ENCODE data around the gene CADM1.
"Not testable (repeated sequence)": the region's sequence is repeated elsewhere in the genome, so short reads cannot be mapped to it uniquely, and the experiment has no call there.

Gene CADM1

DNA sequence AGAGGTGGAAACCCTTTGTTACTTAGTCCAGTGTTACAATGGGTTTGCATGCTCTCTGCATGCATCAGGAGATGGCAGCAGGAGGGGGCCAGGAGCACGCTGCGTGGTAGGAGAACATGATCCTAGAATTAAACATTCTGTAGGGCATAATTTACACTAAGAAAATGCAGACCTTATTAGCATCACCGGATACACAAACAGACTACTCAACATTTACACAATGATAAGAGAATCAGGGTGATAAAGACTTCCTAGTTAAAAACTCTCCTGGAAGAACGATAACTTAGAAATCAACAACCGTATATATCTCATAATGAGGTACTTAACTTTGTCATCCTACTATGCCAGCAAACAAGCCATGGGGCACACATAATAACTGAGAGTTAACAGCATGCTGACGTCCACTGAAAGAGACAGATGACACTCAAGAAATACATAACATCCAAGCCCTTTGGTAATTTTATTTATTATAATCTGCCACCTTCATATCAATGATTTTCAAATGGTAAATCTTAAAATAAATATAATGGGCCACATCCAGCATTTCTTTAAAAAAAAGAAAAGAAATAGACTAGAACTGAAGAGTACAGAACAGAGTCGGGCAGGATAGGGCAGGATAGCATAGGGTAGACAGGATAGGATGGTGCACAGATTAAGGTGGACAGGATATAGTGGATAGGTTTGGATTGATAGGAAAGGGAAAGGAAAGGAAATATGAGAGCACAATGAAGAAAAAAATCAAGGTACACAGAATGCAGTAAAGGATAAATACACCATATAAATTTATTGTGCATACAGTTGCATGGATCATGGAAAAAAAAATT, 27.5 kb downstream of the CADM1 start:
- DNase-seq (ENCODE audit: low spot score), result no peak

DNA sequence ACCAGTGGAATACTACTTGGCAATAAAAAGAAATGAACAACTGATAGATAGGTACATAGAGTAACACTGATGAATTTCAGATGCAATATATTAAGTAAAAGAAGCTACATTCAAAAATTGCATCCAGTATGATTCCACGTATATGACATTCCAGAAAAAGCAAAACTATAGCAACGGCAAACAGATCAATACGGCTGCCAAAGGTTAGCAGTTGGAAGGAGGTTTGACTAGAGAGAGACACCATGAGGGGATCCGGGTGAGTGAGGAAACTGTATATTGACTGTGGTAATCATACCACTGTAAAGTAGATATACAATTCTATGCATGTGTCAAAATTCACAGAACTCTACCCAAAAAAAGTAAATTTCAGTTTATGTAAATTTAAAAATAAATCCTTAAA, 28.7 kb downstream of the CADM1 start:
- DNase-seq (ENCODE audit: low spot score), result no peak

GRCh38 chr11:115474306-115474705, 29.9 kb downstream of the CADM1 start:
- not testable (repeated sequence) for DNase-seq (ENCODE audit: low spot score)

DNA sequence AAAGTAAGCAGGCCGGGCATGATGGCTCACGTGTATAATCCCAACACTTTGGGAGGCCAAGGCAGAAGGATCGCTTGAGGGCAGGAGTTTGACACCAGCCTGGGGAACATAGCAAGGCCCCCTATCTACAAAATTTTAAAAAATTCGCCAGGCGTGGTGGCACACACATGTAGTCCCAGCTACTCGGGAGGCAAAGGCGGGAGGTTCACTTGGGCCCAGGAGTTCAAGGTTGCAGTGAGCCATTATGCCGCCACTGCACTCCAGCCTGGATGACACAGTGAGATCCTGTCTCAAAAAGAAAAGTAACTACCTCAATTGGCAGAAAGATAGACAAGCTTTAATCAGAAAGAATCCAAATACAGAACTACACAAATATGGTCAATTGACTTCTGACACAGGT, 31.0 kb downstream of the CADM1 start:
- DNase-seq (ENCODE audit: low spot score), result no peak

- no peak for DNase-seq (ENCODE audit: low spot score)
Measured at GRCh38 chr11:115471367-115471766, 32.8 kb downstream of the CADM1 start.

DNA sequence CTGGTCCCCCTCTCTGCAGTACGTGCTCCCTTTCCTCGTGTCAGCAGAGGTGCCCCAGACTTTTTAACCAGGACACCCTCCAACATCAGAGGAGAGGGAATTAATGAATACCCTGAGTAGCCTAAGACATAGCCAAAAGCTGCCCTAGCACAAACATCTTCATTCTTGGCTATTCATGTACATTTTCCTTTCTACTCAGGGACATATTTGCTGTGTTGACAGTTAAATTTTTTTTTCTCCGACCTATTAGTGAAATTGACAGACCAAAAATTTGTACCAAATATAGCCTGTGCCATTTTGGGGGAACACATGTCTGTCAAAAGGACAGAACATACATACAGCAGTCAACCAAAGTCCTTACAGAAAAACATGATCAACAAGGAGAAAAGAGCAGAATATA, 33.3 kb downstream of the CADM1 start:
- no peak for DNase-seq (ENCODE audit: low spot score)

DNA sequence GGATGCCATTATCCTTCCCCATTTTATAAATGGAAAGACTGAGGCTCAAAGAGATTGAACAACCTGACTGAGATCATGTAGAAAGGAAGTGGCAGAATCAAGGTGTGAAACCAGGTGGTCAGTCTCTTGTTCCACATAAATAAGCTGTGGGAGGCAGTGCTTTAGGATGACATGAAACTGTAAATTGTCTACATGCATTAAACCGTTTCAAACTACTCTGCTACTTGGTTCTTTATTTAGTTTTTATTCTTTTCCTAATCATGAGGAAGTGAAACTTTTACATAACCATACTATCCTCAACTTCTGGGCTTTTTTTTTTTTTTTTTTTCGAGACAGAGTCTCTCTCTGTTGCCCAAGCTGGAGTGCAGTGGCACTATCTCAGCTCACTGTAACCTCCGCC, 34.9 kb downstream of the CADM1 start:
- DNase-seq (ENCODE audit: low spot score), result no peak

DNA sequence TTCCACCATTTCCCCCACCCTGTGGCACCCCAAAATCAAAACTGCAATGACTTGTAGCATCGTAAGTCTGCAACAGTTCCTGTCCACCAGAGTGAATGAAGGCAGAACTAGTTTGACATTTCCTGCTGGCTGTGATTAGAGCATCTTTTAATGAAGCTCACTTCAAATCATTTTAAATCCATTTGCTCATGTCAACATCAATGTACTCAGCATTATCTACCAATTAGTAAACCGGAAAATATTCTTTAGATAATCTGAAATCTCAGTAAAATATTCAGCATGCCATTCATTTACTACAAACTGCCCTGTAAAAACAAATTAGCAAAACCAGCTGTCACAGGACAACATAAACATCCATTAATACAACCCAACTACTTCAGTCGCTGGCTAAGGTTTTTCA, 38.1 kb downstream of the CADM1 start:
- DNase-seq (ENCODE audit: low spot score), result no peak

GRCh38 chr11:115464269-115464668, 39.9 kb downstream of the CADM1 start:
- DNase-seq (ENCODE audit: low spot score), result no peak

DNA sequence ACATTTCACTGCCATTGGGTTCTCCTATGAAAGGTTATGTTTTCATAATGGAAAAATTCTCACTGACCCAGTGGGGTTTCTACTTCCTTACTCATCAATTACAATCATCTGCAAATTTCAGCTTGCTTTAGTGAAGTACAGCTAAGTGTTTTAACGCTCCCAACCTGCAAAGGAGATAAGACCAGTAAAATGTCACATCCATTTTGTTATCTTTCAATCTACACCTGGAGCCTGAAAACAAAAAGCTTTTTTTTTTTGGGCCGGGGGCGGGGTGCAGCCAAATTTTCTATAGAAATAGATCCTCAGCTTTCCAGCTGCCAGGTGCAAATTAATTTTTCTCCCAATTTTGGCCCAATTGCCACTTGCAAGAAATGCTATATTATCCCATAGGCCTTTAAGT, 40.6 kb downstream of the CADM1 start:
- no peak for DNase-seq (ENCODE audit: low spot score)

- DNase-seq (ENCODE audit: low spot score), result no peak
Measured at GRCh38 chr11:115462757-115463156, 41.5 kb downstream of the CADM1 start.

- no peak for DNase-seq (ENCODE audit: low spot score)
Measured at GRCh38 chr11:115462004-115462541, 42.1 kb downstream of the CADM1 start.

DNA sequence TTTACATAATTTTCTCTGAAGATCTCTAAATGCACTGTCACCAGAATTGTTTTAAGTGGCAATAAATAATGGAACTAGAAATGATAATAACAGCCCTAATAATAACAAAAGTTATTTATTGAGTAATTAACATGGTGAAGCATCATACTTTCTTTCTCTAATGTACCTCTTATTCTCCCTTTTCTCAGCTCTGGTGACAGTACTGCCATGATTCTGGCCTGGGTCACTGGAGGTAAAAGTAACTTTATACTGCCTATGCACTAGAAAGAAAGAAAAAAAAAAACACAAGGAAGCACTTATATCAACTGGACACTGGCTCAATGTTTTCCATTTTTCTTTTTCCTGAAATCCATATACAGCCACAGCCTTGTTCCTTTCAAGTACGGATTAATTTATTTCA, 43.7 kb downstream of the CADM1 start:
- DNase-seq (ENCODE audit: low spot score), result no peak

GRCh38 chr11:115459563-115459962, 44.7 kb downstream of the CADM1 start:
- no peak for DNase-seq (ENCODE audit: low spot score)

- no peak for DNase-seq (ENCODE audit: low spot score)
Measured at GRCh38 chr11:115458877-115459276, 45.3 kb downstream of the CADM1 start.

GRCh38 chr11:115456019-115456418, 48.2 kb downstream of the CADM1 start:
- DNase-seq (ENCODE audit: low spot score), result no peak

GRCh38 chr11:115455613-115456012, 48.6 kb downstream of the CADM1 start:
- DNase-seq (ENCODE audit: low spot score), result no peak

DNA sequence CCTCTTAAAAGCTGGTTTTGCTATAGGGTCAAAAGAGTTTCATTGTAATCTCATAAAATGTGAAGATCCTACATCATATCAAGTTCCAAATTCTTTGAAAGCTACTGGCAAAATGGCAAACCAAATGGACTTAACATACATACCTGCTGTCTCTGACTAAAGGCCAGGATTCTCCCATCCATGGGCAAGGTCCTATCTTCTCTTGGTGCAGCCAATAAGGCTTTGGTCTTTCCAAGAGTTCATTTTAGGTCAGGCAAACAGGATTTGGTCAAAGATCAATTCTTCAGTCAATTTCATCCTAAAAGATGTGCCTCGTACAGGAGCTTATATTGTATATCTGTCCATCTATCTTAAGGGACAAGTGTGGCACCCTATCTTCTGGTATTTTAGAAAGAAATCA, 49.7 kb downstream of the CADM1 start:
- DNase-seq (ENCODE audit: low spot score), result no peak

- no peak for DNase-seq (ENCODE audit: low spot score)
Measured at GRCh38 chr11:115453693-115454490, 50.3 kb downstream of the CADM1 start.

- DNase-seq (ENCODE audit: low spot score), result no peak
Measured at GRCh38 chr11:115452241-115452640, 52.0 kb downstream of the CADM1 start.

- DNase-seq (ENCODE audit: low spot score), result no peak
Measured at GRCh38 chr11:115450519-115450918, 53.7 kb downstream of the CADM1 start.

GRCh38 chr11:115447273-115447864, 56.8 kb downstream of the CADM1 start:
- DNase-seq (ENCODE audit: low spot score), result no peak

DNA sequence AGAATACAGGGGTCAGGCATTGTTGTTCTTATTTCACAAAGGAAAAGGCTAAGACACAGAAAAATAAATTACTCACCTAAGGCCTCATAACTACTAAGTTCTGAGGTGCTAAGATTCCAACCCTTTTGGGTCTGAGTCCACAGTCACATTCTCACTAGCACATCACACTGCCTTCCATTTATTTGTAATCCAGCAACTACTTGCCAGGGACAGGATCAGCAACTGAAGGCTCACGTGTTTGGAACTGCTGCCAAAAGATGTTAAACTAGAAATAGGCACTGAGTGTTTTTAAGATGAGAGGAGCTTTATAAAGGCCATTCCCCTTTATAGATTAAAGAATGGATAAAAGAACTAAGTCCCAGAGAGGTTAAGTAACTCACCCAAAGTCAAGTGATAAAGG, 58.0 kb downstream of the CADM1 start:
- no peak for DNase-seq (ENCODE audit: low spot score)

Measured in activated CD4-positive, alpha-beta T cell treated with anti-CD3 and anti-CD28 coated beads, Interleukin-2, Interleukin-4, amounts not matched to agents 100 ng/mL and 50 ng/mL, durations not matched to agents 16 hours and 8 hours (primary cell).